Left lung (tissue), 10 donors: Measurements from ENCODE around the gene ENTR1. TPM values are rescaled to one million over a fixed set of nuclear protein-coding genes. Genes with fewer than 3 reads are reported as not detected.

ENCODE experiments used
- ATAC-seq: fragments of 200-7000 bp; cut with Tn5 transposase; one replicate; pipeline ENCODE4 v1.9.1; 2020; ENCODE audit warnings: moderate library complexity
- DNase-seq, 4 donors: peaks; one replicate each; pipeline ENCODE4 v3.0.0-alpha.2; 2013 to 2020
- H3K27ac ChIP-seq, 2 donors: fragments of 200-600 bp; sonication (generic) in 1 of 2; one replicate each; pipeline versions ENCODE4 v1.5.0 to v1.8.0; 2020 to 2021
- H3K27me3 ChIP-seq, 2 donors: fragments of 200-600 bp; sonication (generic) in 1 of 2; one replicate each; pipeline versions ENCODE4 v1.5.0 to v1.8.0; 2020 to 2021
- H3K36me3 ChIP-seq, 2 donors: fragments of 200-600 bp; sonication (generic) in 1 of 2; one replicate each; pipeline versions ENCODE4 v1.5.0 to v1.8.0; 2020 to 2021
- H3K4me1 ChIP-seq, 2 donors: fragments of 200-600 bp; one replicate each; pipeline ENCODE4 v1.8.0; 2021
- H3K4me3 ChIP-seq, 2 donors: fragments of 200-600 bp; sonication (generic) in 1 of 2; one replicate each; pipeline versions ENCODE4 v1.5.0 to v1.8.0; 2020 to 2021; ENCODE audit warnings: mild to moderate bottlenecking in 1 of 2
- H3K9me3 ChIP-seq, 2 donors: fragments of 200-600 bp; sonication (generic) in 1 of 2; one replicate each; pipeline versions ENCODE4 v1.5.0 to v1.8.0; 2020 to 2021
- intact Hi-C, 2 donors: fragments of 100-400 bp; cut with DNase I; formaldehyde crosslinking; loops; one replicate each; pipeline versions ENCODE4 v1.11.2 to v1.14.2; 2022
- polyA plus RNA-seq, 6 donors: library from polyadenylated mRNA; unstranded; fragments of 120-200 nt; gene quantifications; one replicate each; pipeline ENCODE4 v1.2.1, GENCODE V29; 2013; ENCODE audit not compliant: insufficient read length in 6 of 6
- total RNA-seq, 2 donors: library from RNA; stranded (reverse); fragmentation: NEBNext Ultra II Directional; extraction: Animal tissue kit (Norgen Biotek cat#: 25700); gene quantifications; one replicate each; pipeline ENCODE4 v1.2.1, GENCODE V29; 2021
- TF ChIP-seq, protein P1 (sequence below), 2 donors: fragments of 200-600 bp; sonication (generic) in 1 of 2; IDR thresholded peaks; one replicate each; pipeline versions ENCODE4 v1.5.0 to v1.8.0; 2021; ENCODE audit warnings: antibody characterized with exemption in 2 of 2
- donor health status: DM: no; HTN: yes; CAD: no.
- donor health status: DM: no; HTN: no; CAD: no.

Gene ENTR1
- total and polyA plus RNA-seq, 8 donors = 37.8 to 64.5 (median 51.8) TPM

DNA sequence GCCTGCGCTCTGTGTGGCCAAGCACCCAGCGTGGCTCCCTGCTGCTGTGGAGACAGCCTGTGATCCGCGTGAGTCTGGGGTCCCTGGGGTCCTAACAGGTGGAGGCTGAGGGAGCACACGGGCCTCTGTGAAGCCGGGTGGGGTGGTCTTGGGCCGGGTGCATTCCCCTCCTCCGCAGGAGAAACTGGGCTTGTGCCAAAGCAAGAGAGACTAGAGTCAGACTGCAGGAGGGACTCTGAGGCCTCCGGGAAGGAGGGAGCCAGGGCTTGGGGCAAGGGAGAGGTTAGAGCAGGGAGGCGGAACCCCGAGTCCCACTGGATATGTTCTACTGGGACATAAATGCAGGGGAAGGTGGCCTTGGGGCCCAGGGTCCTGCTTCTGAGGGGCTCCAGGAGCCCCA lies 57.3 kb downstream of the ENTR1 start:
- TF ChIP-seq, protein P1, sequence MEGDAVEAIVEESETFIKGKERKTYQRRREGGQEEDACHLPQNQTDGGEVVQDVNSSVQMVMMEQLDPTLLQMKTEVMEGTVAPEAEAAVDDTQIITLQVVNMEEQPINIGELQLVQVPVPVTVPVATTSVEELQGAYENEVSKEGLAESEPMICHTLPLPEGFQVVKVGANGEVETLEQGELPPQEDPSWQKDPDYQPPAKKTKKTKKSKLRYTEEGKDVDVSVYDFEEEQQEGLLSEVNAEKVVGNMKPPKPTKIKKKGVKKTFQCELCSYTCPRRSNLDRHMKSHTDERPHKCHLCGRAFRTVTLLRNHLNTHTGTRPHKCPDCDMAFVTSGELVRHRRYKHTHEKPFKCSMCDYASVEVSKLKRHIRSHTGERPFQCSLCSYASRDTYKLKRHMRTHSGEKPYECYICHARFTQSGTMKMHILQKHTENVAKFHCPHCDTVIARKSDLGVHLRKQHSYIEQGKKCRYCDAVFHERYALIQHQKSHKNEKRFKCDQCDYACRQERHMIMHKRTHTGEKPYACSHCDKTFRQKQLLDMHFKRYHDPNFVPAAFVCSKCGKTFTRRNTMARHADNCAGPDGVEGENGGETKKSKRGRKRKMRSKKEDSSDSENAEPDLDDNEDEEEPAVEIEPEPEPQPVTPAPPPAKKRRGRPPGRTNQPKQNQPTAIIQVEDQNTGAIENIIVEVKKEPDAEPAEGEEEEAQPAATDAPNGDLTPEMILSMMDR (IDR thresholded peaks at IDR 0.05) = no peak
- DNase-seq (no peak), ATAC-seq (no peak)
- no peak overlapping the region for H3K4me3 ChIP-seq
- intact Hi-C loops = no loop called here
- no peaks in the 10 kb centered on the region for H3K9me3 ChIP-seq
- H3K27me3 ChIP-seq = no peaks in the 10 kb centered on the region
- no peaks in the 10 kb centered on the region for H3K4me1 ChIP-seq
- no peak overlapping the region for H3K27ac ChIP-seq
- peaks cover 0 to 12% of the 10 kb centered on the region in 2 donors for H3K36me3 ChIP-seq

DNA sequence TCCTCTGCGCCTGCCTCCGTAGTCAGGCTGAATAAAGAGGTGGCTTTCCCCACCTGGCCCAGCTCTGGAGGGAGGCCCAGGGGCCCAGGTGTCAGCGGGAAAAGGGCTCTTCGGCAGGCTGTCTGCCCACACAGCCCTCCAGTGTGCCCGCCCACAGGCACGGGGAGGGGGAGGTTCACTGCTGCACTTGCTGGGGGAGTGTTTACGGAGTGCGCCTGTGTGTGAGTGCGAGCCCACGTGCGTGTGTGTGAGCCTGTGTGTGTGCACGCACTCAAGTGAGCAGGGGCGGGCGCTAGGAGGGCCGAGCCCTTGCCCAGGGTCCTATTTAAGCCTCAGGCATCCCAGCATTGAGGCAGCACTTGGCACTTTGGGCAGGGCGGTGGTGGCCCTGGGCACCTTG lies 57.7 kb downstream of the ENTR1 start:
- ATAC-seq (peak; percentile 72), DNase-seq (peak in 1 of 4 donors; percentile 86)
- H3K27ac ChIP-seq = no peak overlapping the region
- intact Hi-C loops = no loop called here
- H3K9me3 ChIP-seq = no peaks in the 10 kb centered on the region
- H3K4me3 ChIP-seq = no peak overlapping the region
- H3K36me3 ChIP-seq = peaks cover 0 to 11% of the 10 kb centered on the region in 2 donors
- H3K27me3 ChIP-seq = no peaks in the 10 kb centered on the region
- TF ChIP-seq, protein P1 (IDR thresholded peaks at IDR 0.05) = no peak
- H3K4me1 ChIP-seq = no peaks in the 10 kb centered on the region

Other genes starting within 250 kb of the ENTR1 start
- not detected for gene LHX3, start 205.5 kb downstream of the ENTR1 start, total RNA-seq
- not detected for gene LHX3, start 205.5 kb downstream of the ENTR1 start, polyA plus RNA-seq
- gene QSOX2, start 164.8 kb downstream of the ENTR1 start, total RNA-seq = 10 to 100 TPM; 10.5 to 13.6 TPM
- gene QSOX2, start 164.8 kb downstream of the ENTR1 start, polyA plus RNA-seq = 10 to 100 TPM in 5 of 6 donors, 1 to 10 TPM in 1; 9.5 to 15.4 (median 12.0) TPM
- gene CCDC187, start 106.5 kb downstream of the ENTR1 start, total RNA-seq = 1 to 10 TPM in 1 of 2 donors, under 1 TPM in 1; 0.47 to 2.6 TPM
- 1 to 10 TPM; 1.1 to 3.0 (median 1.9) TPM for gene CCDC187, start 106.5 kb downstream of the ENTR1 start, polyA plus RNA-seq
- 10 to 100 TPM; 21.7 to 22.4 TPM for gene GPSM1, start 83.1 kb downstream of the ENTR1 start, total RNA-seq
- gene GPSM1, start 83.1 kb downstream of the ENTR1 start, polyA plus RNA-seq = 10 to 100 TPM; 41.9 to 84.3 (median 55.0) TPM
- 10 to 100 TPM; 12.0 to 17.5 TPM for gene DNLZ, start 46.9 kb downstream of the ENTR1 start, total RNA-seq
- gene DNLZ, start 46.9 kb downstream of the ENTR1 start, polyA plus RNA-seq = 10 to 100 TPM in 2 of 6 donors, 1 to 10 TPM in 4; 4.2 to 18.8 (median 6.2) TPM
- gene CARD9, start 36.9 kb downstream of the ENTR1 start, total RNA-seq = 10 to 100 TPM in 1 of 2 donors, 1 to 10 TPM in 1; 6.6 to 11.1 TPM
- 1 to 10 TPM in 5 of 6 donors, under 1 TPM in 1; 0.66 to 1.7 (median 1.3) TPM for gene CARD9, start 36.9 kb downstream of the ENTR1 start, polyA plus RNA-seq
- gene SNAPC4, start 10.4 kb downstream of the ENTR1 start, total RNA-seq = 1 to 10 TPM; 5.8 to 7.6 TPM
- gene SNAPC4, start 10.4 kb downstream of the ENTR1 start, polyA plus RNA-seq = 10 to 100 TPM; 10.6 to 14.2 (median 12.0) TPM
- gene PMPCA, start within 50 bp of the ENTR1 start, total RNA-seq = 10 to 100 TPM; 44.9 to 52.5 TPM
- 10 to 100 TPM; 44.7 to 59.5 (median 54.0) TPM for gene PMPCA, start within 50 bp of the ENTR1 start, polyA plus RNA-seq
- 10 to 100 TPM; 12.0 TPM for gene INPP5E, start 29.2 kb upstream of the ENTR1 start, total RNA-seq
- 10 to 100 TPM; 11.4 to 19.8 (median 14.3) TPM for gene INPP5E, start 29.2 kb upstream of the ENTR1 start, polyA plus RNA-seq
- 10 to 100 TPM; 77.8 to 79.5 TPM for gene SEC16A, start 72.4 kb upstream of the ENTR1 start, total RNA-seq
- gene SEC16A, start 72.4 kb upstream of the ENTR1 start, polyA plus RNA-seq = 10 to 100 TPM; 51.2 to 69.4 (median 56.5) TPM
- gene NOTCH1, start 135.4 kb upstream of the ENTR1 start, total RNA-seq = 100 to 1,000 TPM in 1 of 2 donors, 10 to 100 TPM in 1; 65.1 to 102 TPM
- 10 to 100 TPM; 21.7 to 41.7 (median 30.4) TPM for gene NOTCH1, start 135.4 kb upstream of the ENTR1 start, polyA plus RNA-seq